NOMO-1 (cell line): ENCODE results near the gene PLCH2.
"Not testable (repeated sequence)": the region's sequence is repeated elsewhere in the genome, so short reads cannot be mapped to it uniquely, and the experiment has no call there.

Experiments
- DNase-seq, 2 experiments: peaks; one replicate each; lab custom pipeline; 2025; ENCODE audit not compliant: unreplicated experiment in 2 of 2; lab: John Stamatoyannopoulos, UW

PLCH2 gene

DNA sequence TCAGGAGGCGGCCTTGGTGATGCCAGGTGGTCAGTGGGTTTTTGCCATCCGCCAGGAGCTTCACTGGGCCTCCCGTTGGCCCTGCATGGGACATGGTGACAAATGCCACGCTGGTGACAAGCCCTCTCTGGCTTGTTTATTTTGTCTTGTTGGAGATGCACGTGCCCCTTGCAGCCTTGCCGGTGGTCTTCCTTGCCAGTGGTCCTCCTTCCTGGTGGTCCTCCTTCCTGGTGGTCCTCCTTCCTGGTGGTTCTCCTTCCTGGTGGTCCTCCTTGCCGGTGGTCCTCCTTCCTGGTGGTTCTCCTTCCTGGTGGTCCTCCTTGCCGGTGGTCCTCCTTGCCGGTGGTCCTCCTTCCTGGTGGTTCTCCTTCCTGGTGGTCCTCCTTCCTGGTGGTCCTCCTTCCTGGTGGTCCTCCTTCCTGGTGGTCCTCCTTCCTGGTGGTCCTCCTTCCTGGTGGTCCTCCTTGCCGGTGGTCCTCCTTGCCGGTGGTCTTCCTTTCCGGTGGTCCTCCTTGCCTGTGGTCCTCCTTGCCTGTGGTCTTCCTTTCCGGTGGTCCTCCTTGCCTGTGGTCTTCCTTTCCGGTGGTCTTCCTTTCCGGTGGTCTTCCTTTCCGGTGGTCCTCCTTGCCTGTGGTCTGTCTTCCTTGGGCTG, 16.9 kb upstream of the PLCH2 start:
- DNase-seq: not testable (repeated sequence)

DNA sequence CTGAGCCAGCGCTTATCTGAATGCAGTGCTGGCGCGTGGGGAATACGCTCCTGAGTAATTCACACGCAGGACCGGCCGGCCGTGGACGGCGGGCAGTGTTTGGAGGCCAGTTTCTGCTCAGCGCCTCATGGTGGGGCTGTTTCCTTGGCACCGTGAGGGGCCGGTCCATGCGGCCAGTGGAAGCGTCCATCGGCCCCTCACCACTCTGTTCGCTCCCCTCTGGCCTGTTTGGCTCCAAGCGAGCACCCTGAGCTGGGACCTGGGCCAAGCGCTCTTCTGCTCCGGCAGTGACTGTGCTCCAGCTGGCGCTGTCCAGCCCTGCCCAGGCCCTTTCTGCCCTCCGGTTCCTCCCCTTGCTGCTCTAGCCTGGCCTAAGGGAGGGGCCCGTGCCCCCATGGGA, 16.3 kb upstream of the PLCH2 start:
- DNase-seq: no peak

DNA sequence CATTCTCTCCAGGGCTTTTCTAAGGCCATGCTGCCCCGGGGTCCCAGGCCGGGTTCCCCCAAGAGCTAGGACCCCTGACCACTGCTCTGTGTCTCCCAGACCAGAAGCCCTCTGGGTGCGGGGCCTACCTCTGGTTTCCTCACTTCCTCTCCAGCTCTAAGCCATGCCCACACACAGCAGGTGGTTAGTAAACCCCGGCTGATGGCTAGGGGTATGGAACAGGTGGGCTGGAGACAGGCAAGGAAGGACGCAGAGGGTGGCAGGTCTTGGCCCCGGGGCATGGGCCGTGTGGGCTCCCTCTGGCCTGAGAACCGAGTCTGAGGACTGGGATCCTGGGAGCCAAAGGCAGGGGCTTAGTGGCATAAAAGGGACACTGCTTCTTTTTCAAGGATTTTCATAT, 15.9 kb upstream of the PLCH2 start:
- DNase-seq: no peak

DNA sequence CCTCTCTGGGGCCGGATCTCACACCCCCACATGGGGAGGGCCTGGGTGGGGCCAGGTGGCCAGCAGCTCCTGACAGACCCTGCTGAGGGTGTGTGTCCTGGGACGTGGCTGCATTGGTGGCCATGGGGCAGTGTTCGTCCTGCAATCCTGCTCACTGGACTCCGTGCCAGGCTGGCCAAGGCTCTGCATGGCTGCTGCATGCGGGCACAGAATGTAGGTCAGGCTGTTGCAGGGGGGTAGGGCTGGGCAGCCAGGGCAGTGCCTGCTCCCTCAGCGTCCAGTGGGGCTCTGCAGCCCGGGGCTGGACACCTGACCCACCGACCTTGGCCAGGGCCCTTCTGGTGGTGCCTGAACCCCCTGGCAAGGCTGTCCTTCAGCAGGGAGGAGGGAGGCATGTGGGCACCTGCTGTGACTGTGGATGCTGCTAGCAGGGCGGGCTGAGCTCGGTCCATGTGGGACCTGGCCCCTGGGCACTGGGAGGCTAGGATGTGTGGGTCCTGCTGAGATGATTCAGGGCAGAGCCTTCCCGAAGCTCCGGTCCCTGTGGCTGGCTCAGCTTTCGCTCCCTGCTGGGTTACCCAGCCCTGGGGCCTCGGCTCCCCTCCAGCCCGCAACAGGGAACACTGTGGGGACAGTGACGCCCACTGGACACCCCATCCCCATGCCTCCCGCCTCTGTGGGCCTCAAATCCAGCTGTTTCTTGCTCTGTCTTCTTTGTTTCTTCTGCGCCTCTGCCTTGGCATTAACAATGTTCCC, 14.9 kb upstream of the PLCH2 start:
- no peak for DNase-seq

DNA sequence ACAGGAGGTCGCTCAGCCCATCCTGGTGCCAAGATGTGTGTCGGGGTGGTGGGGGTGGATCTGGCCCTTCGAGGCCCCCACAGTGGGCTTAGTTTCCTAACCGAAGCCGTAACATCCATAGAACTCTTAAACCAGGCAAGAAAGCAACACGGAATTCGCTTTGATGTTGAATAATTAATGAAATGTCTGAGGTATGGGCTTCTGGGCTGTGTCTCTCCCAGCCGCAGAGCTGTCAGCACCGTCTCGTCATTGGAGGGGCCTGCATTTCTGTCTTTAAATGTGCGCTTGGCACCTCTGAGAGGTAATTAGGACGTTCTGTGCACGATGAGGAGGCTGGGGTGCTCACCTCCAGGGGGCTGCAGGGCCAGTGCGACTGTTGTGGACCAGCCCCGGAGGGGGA, 13.3 kb upstream of the PLCH2 start:
- no peak for DNase-seq

DNA sequence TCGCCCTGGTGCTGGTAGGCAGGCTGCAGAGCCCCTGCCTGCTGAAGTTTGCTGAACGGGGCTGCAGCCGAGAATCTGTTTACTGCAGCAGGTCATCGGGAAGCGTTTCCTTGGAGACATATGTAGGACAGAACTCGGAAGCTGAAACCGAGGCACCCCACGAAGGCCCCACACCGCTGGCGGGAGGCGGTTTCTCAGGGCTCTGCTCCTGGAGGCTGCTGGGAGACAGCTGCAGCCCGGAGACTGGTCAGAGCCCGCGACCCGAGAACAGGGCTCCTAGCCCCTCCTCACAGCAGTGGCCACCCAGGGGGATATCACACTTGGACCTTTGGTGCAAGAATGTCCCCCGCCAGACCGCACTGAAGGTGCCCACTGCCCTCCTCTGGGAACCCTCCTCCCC, 12.7 kb upstream of the PLCH2 start:
- DNase-seq: no peak

DNA sequence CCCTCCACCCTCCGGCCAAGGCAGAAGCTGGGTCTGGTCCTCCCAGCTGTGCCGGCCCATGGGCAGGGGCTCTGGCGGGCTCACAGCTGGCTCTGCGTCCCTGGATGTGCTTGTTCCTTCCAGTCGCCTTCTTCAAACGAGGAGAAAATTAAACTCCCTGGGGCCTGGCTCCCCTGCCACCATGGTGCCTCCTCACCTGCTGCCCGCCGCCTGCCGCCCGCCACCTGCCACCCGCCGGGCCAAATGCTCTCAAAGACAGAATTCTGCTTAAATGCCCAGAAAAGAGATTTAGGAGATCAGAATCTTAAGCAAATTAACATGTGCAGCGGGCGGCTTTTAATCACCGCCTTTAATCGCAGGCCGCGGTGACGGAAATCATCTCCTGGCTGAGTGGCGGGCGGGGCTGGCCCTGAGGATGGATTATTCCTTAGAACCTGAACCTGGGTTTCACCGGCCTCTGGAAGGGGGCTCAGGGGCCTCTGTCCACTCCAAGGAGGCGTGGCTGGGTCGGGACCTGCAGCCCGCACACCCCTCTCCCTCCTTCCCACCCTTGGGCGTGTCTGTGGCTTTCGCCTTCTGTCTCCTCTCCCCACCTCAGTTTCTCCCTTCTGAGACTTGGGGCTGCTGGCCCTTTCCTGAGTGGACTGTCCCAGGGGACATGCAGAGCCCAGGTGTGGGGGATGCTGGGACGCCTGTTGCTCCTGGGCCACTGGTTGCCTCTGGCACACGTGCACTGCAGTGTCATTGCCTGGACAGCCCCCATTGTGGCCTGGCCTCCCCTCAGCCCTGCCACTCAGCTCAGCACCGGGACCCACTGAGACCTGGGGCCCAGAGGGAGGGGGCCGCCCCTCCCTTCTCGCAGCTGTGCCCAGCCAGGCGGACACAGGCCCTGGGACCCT, 10.5 kb upstream of the PLCH2 start:
- no peak for DNase-seq

DNA sequence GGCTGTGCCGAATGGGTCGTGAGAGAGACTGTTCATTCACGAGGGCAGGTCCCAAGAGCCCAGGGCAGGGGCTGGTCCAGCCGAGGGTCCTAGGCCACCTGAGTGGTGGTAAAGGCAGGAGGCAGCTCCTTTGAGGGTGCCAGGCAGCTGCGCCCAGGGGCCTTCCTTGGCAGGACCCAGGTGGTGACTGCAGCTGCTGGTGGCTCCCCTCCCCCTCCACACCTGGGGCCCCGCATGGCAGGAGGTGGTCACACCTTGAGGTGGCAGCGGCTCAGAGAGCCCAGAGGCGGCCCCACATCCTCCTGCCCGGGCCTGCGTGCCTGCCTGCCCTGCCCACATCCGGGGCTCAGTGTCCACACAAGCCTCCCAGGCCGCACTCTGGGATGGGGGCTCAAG, 9.8 kb upstream of the PLCH2 start:
- no peak for DNase-seq

DNA sequence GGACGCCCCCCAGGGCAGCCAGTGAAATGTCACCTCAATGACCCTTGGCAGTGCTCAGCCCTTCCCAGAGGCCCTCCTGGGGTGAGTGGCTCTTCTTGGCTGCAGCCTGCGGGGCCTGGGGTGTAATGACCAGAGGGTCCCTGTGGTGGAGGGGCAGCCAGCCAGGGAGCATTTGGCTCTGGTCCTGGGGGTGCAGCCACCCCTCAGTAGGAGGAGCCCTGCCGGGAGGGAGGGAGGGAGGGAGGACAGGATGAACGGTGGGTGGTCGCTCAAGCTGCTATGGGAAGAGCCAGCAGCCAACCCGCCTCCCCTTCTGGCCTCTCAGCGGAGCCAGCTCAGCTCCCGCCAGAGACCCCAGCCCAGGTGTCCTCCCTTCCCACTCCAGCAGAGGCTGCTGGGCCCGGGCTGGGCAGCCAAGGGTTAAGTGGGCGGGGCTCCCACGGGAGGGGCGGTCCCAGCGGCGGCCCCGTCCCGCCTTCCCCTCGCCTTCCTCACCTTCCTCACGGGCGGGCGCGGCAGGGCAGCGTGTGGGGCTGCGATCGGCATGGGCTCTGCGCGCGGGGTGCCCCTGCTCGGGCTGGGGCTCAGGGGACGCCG, 9.0 kb upstream of the PLCH2 start:
- DNase-seq: no peak

DNA sequence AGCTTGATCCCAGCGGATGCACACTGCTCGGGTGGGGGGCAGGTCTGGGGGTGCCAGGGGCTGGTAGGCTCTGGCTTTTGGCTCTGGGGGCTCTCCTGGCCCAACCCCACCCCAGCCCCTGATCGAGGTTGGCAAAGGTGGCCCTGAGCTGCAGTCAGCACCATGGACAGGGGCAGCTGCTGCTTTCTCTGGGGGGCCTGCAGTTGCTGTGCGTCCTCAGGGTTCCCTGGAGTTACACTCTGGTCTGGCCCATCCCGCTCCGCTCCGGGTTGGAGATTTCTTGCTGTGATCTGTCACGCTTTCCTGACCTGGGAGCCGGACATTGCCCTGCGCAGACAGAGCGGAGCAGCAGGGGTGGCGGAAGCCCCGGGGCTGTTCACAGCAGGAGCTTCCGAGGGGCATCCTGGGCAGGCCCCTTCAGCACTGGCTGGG, 8.0 kb upstream of the PLCH2 start:
- DNase-seq: no peak

DNA sequence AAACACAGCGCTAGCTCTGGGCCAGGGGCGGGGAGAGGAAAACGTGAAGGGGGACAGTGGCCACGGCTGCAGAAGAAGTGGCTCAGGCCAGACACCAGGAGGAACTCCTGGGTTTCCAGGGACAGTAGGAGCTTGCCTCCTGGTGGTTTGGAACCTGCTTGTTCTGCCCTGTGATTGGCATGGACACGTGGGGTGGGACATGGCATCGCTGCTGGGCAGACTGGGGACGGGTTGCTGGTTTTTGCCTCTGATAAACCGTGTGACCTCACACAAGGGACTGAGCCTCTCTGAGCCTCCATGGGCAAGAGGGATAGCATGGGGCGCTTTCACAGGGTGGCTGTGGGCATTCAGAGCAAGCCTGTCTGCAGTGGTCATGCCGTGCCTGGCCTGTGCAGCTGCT, 7.5 kb upstream of the PLCH2 start:
- DNase-seq: no peak

DNA sequence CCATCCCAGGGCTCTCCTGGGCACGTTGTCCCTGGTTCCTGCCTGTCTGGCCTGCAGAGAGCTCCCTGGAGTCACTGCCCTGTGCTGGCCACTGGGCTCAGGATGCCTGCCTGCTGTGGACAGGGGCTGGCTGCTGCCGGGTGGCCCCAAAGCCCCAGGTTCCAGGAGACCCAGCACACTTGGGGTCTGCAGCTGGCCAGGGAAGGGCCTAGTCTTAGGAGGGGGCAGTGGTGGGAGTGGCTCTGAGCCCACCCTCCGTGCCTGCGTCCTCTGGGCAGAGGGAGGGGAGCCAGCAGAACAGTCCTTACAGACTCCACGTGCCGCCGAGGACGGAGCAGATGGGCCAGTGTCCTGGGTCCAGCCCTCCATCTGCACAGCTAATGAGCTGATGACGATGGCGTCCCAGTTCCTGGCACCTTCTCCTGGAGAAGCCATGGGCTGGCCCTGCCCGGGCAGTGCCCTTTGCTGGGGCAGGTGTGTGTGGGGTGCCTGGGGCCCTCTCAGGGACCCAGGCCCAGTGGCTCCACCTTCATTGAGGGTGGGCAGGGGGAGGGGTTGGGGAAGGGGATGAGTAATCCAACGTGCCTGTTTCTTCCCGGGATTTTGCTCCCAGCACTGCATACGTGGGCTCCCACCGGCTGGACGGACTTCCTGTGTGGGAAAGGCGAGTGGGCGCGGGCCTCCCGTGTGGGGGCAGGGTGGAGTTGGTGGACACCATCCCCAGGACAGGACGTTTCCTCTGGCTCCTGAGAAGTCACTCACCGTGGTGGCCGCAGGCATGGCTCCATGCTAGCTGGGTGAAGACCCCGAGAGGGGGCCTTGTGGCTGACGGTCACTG, 6.8 kb upstream of the PLCH2 start:
- no peak for DNase-seq

DNA sequence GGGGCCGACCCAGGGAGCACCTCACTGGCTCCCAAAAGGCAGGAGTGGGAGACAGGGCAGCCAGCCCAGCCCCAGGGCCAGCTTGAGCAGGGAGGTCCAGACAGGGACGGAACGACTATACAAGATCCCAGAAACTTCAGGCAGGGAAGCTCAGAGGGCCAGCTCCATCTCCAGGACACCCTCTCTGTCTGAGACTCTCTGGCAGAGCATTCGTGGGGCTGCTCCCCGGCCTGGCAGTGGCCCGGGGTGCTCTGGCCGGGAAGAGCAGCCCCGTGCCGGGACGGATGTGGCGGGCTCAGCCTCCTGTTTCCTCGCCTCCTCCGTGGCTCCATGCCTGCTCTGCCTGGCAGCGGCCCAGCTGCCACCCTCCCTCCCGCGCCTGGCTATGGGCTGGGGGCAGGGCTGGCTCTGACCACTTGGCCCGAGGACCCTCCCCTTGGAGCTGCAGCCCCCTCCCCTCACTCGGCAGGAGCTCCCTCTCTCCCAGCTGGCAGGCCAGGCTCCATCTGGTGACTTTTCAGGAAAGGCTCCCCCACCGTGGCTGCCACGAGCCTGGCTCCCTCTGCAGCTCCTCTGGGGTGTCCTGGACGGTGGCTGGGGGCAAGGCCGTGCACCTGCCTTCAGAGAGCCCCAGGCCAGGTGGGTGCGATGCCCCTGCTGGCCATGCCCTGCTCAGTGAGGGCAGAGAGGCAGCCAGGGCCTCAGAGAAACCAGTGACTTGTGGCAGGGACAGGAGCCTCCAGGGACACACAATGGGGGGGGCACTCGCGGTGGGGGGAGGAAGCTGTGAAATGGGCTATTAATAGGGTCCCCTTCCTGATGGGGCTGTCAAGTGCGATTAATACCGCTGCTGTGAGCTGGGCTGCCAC, 5.6 kb upstream of the PLCH2 start:
- no peak for DNase-seq

DNA sequence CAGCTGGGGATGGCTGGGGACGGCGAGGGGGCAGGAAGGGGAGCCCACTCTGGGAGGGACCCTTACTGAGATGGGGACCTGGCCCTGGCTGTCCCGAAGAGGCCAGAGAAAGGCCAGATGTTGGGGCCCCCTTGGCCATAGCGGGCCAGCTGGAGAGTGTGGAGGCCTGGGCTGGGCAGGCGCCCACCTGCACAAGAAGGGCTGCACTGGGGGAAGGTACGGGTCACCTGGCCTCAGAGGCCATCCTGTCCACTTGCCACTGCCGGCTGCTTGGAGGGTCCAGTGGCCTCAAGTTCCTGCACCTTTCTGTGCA, 5.0 kb upstream of the PLCH2 start:
- DNase-seq: no peak

DNA sequence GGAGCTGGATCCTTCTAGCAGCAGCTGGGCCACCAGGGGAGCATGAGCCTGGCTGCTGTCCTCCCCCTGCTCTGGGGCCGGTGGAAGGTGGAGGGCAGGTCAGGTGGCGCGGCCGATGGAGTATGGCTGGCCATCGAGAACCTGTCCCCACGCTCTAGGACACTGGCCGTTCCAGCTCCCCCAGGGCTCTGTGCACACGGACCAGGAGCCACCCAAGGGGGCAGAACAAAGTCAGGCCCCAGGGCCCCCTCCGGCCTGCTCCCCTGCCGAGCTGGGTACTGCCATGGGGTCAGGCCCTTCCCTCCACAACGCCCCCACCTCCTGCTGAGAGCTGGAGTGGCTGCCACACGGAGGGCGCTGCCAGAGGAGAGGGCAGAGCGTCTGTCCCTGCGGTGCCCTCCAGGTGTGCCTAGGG, 4.5 kb upstream of the PLCH2 start:
- no peak for DNase-seq

DNA sequence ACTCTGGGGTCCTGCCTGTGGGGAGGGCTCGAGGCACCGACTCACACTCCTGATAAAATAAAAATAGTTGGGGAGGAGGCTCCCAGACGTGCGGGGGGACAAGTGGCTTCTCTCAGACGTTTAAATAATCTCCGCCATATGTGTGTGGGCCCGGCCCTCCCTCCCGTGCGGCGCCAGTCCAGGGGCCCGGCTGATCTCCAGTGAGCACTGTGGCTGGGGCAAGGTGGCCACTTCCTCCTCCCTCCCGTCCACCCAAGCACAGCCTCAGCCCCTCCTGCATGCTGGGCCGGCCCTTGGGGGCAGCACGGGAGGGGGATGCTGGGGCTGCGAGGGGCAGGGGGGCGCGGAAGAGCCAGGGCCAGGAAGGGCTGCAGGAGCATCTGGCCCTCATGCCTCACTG, 4.0 kb upstream of the PLCH2 start:
- no peak for DNase-seq

DNA sequence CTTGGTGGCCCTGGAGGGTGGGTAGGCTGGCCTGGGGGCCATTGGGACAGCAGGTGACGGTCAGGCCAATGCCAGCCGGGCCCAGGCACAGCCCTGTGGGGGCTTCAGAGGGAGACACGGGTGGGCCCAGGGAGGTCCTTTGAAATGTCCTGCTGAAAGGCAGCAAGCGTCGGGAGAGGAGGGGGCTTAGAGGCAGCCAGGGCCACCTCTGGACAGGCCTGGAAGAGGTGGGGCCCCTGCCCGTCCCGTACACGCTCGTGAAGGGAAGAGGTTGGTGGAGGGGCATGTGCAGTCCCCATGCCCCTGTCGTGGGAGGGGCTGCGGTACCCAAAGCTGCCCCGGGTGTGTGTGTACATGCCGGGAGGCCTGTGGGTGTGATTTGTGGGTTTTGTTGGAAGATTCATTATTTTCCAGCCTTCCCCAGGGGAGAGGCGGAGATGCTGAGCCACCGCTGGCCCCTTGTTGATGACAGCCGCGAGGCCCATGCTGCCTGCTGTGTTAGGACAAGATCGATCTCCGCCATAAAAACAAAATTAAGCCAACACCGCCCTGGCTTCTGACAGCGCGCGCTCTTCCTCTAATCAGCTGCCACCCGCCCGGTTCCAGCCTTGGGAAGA, 3.4 kb upstream of the PLCH2 start:
- DNase-seq: no peak

DNA sequence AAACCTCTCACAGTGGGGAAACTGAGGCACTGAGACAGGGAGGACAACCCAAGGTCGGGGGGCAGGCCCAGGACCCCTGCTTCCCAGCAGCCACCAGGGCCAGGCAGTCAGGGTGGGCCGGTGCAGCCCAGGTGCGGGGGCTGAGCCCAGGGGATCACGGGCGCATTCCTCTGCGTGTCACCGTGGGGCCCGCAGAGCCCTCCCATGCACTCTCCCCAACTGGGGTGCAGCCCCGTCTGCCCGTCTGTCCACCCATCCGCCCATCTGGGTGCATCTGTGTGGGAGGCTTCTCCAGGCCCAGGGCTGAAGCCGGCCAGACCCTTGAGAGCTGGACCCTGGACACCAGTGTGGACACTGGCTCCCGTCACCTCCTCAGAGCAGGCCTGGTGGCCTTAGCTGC, 2.9 kb upstream of the PLCH2 start:
- DNase-seq: no peak
